Measurements from ENCODE around the gene MAST3.

The MAST3 gene

GRCh38 chr19:18097217-18097992, at the start of gene MAST3:
MAST3 (plus strand) TSS chr19:18097778; CDS start chr19:18097793, 15 bp downstream.
- peak; percentile 85 for DNase-seq

GRCh38 chr19:18049385-18049784, 48.2 kb upstream of the MAST3 start:
- DNase-seq, result no peak

- DNase-seq, result no peak
These were observed 45.7 kb upstream of the MAST3 start for GRCh38 chr19:18051887-18052286.

- DNase-seq, result no peak
These were observed 43.9 kb upstream of the MAST3 start for GRCh38 chr19:18053576-18054219.

GRCh38 chr19:18055967-18056366, 41.6 kb upstream of the MAST3 start:
- DNase-seq, result no peak

- DNase-seq, result no peak
These were observed 40.0 kb upstream of the MAST3 start for GRCh38 chr19:18057557-18057956.

- DNase-seq, result peak; percentile 61
These were observed 39.2 kb upstream of the MAST3 start for GRCh38 chr19:18058208-18059009.

- no peak for DNase-seq
These were observed 38.3 kb upstream of the MAST3 start for GRCh38 chr19:18059297-18059696.

GRCh38 chr19:18059902-18060301, 37.7 kb upstream of the MAST3 start:
- DNase-seq, result no peak

- DNase-seq, result no peak
These were observed 37.1 kb upstream of the MAST3 start for GRCh38 chr19:18060472-18060871.

GRCh38 chr19:18062028-18062427, 35.5 kb upstream of the MAST3 start:
- DNase-seq, result no peak

- peak; percentile 13 for DNase-seq
These were observed 34.1 kb upstream of the MAST3 start for GRCh38 chr19:18063463-18063862.

GRCh38 chr19:18065173-18065495, 32.4 kb upstream of the MAST3 start:
- no peak for DNase-seq

- DNase-seq, result no peak
These were observed 29.2 kb upstream of the MAST3 start for GRCh38 chr19:18068395-18068794.

GRCh38 chr19:18069383-18069782, 28.2 kb upstream of the MAST3 start:
- no peak for DNase-seq

- DNase-seq, result no peak
These were observed 27.4 kb upstream of the MAST3 start for GRCh38 chr19:18070181-18070580.

GRCh38 chr19:18072335-18072734, 25.2 kb upstream of the MAST3 start:
- no peak for DNase-seq

- no peak for DNase-seq
These were observed 24.4 kb upstream of the MAST3 start for GRCh38 chr19:18073197-18073596.

GRCh38 chr19:18074192-18074591, 23.4 kb upstream of the MAST3 start:
- DNase-seq, result no peak

- no peak for DNase-seq
These were observed 13.5 kb upstream of the MAST3 start for GRCh38 chr19:18083929-18084684.

GRCh38 chr19:18085702-18086457, 11.7 kb upstream of the MAST3 start:
- no peak for DNase-seq

GRCh38 chr19:18086590-18087138, 10.9 kb upstream of the MAST3 start, which contains the start of gene IL12RB1:
IL12RB1 (minus strand) TSS chr19:18086934; CDS start chr19:18086823, 111 bp downstream.
- DNase-seq, result peak; percentile 48

All from stimulated activated naive CD4-positive, alpha-beta T cell treated with Interleukin-2 at 50 U/mL for 16 hours (primary cell).